GM04503 (cell line): ENCODE measurements around the gene SERTAD2.

Source experiments
- DNase-seq: peaks from one replicate; pipeline ENCODE4 v3.0.0-alpha.2; 2012; ENCODE audit warnings: low read depth

Gene SERTAD2

GRCh38 chr2:64653109-64654062 lies at the start of gene SERTAD2:
Gene SERTAD2, minus strand, starts transcription at chr2:64653913. Its CDS starts 17,042 bp downstream, at chr2:64636871.
- no peak for DNase-seq

GRCh38 chr2:64700133-64700809 lies 46.6 kb upstream of the SERTAD2 start:
- no peak for DNase-seq

- no peak for DNase-seq
Observed at GRCh38 chr2:64699712-64700111, 46.0 kb upstream of the SERTAD2 start.

GRCh38 chr2:64698668-64699444 lies 45.1 kb upstream of the SERTAD2 start:
- peak; percentile 89 for DNase-seq

- no peak for DNase-seq
Observed at GRCh38 chr2:64698177-64698643, 44.5 kb upstream of the SERTAD2 start.

- no peak for DNase-seq
Observed at GRCh38 chr2:64697297-64698176, 43.8 kb upstream of the SERTAD2 start.

GRCh38 chr2:64696636-64697035 lies 42.9 kb upstream of the SERTAD2 start:
- no peak for DNase-seq

GRCh38 chr2:64695721-64696261 lies 42.1 kb upstream of the SERTAD2 start:
- DNase-seq = no peak

- no peak for DNase-seq
Observed at GRCh38 chr2:64692401-64692800, 38.7 kb upstream of the SERTAD2 start.

GRCh38 chr2:64688909-64689308 lies 35.2 kb upstream of the SERTAD2 start:
- no peak for DNase-seq

GRCh38 chr2:64686283-64686956 lies 32.7 kb upstream of the SERTAD2 start:
- DNase-seq = no peak

GRCh38 chr2:64685430-64685829 lies 31.7 kb upstream of the SERTAD2 start:
- DNase-seq = no peak

- no peak for DNase-seq
Observed at GRCh38 chr2:64683771-64684510, 30.2 kb upstream of the SERTAD2 start.

GRCh38 chr2:64681479-64681967 lies 27.8 kb upstream of the SERTAD2 start:
- DNase-seq = no peak

- no peak for DNase-seq
Observed at GRCh38 chr2:64679673-64680425, 26.1 kb upstream of the SERTAD2 start.

- DNase-seq = no peak
Observed at GRCh38 chr2:64678771-64679590, 25.3 kb upstream of the SERTAD2 start.

- DNase-seq = no peak
Observed at GRCh38 chr2:64677530-64677929, 23.8 kb upstream of the SERTAD2 start.

GRCh38 chr2:64675860-64676259 lies 22.1 kb upstream of the SERTAD2 start:
- DNase-seq = no peak
